DND-41 (cell line): Measurements from ENCODE around the gene GRIK2.

Source experiments
- ATAC-seq: fragments of 200-7000 bp; cut with Tn5 transposase; 3 replicates; pipeline ENCODE4 v1.9.1; 2021; ENCODE audit warnings: low read depth; ENCODE audit not compliant: insufficient read depth
- DNase-seq: peaks from one replicate; pipeline ENCODE4 v3.0.0-alpha.2; 2020
- H2AFZ ChIP-seq: 2 replicates; pipeline ENCODE4 v1.6.0; 2012; ENCODE audit warnings: low read depth, low read length
- H3K27ac ChIP-seq: 2 replicates; pipeline ENCODE4 v1.5.1; 2012; ENCODE audit warnings: low read length, inconsistent platforms
- H3K27me3 ChIP-seq: fragments of 200-600 bp; sonication (generic); 2 replicates; pipeline ENCODE4 v1.6.0; 2012; ENCODE audit warnings: low read length, mild to moderate bottlenecking, inconsistent platforms; ENCODE audit not compliant: insufficient read depth, poor library complexity
- H3K36me3 ChIP-seq: 2 replicates; pipeline ENCODE4 v1.5.1; 2012; ENCODE audit warnings: low read length, inconsistent platforms; ENCODE audit not compliant: insufficient read depth
- H3K4me1 ChIP-seq: 2 replicates; pipeline ENCODE4 v1.5.1; 2012; ENCODE audit warnings: mild to moderate bottlenecking, low read length; ENCODE audit not compliant: insufficient read depth
- H3K4me2 ChIP-seq: 2 replicates; pipeline ENCODE4 v1.6.0; 2012; ENCODE audit warnings: mild to moderate bottlenecking, moderate library complexity, low read length, inconsistent platforms; ENCODE audit not compliant: insufficient read depth
- H3K4me3 ChIP-seq, 2 experiments: fragments of 200-600 bp in 1 of 2; shearing (Covaris generic) in 1 of 2; 2 replicates each; pipeline ENCODE4 v1.5.1; 2012 to 2016; ENCODE audit warnings: inconsistent platforms in 2 of 2, low read length in 2 of 2, mild to moderate bottlenecking in 2 of 2, low read depth in 1 of 2, moderate library complexity in 1 of 2
- H3K79me2 ChIP-seq: 2 replicates; pipeline ENCODE4 v1.6.0; 2012; ENCODE audit warnings: low read length, inconsistent platforms; ENCODE audit not compliant: insufficient read depth
- H3K9ac ChIP-seq: 2 replicates; pipeline ENCODE4 v1.6.0; 2012; ENCODE audit warnings: low read depth, mild to moderate bottlenecking, inconsistent platforms, low read length, moderate library complexity
- H3K9me3 ChIP-seq: 2 replicates; pipeline ENCODE4 v1.5.1; 2012; ENCODE audit warnings: low read length, moderate library complexity, mild to moderate bottlenecking, inconsistent platforms; ENCODE audit not compliant: insufficient read depth, severe bottlenecking
- H4K20me1 ChIP-seq: 2 replicates; pipeline ENCODE4 v1.6.0; 2012; ENCODE audit warnings: low read length; ENCODE audit not compliant: insufficient read depth
- CTCF ChIP-seq: IDR thresholded peaks from 2 replicates; pipeline ENCODE4 v1.5.1; 2012; ENCODE audit warnings: borderline replicate concordance, low read length, moderate library complexity, mild to moderate bottlenecking; ENCODE audit not compliant: poor library complexity, severe bottlenecking; ENCODE audit errors: extremely low read depth
- EZH2 ChIP-seq: IDR thresholded peaks from 3 replicates; pipeline ENCODE4 v1.6.1; 2012; ENCODE audit warnings: borderline replicate concordance, low read depth, mild to moderate bottlenecking, moderate library complexity, low read length, inconsistent platforms; ENCODE audit not compliant: severe bottlenecking

The GRIK2 gene

GRCh38 chr6:101652079-101652478, 258.6 kb downstream of the GRIK2 start:
- H3K27ac ChIP-seq = no peak overlapping the region
- no peaks in the 10 kb centered on the region for H3K4me1 ChIP-seq
- H2AFZ ChIP-seq = no peak overlapping the region
- H3K9ac ChIP-seq = no peak overlapping the region
- H3K36me3 ChIP-seq = no peaks in the 10 kb centered on the region
- no peaks in the 10 kb centered on the region for H4K20me1 ChIP-seq
- no peak for DNase-seq
- ATAC-seq = no peak
- H3K4me2 ChIP-seq = no peak overlapping the region
- TF ChIP-seq CTCF (no peak), EZH2 (no peak)
- no peaks in the 10 kb centered on the region for H3K9me3 ChIP-seq
- H3K27me3 ChIP-seq = no peaks in the 10 kb centered on the region
- no peak overlapping the region for H3K4me3 ChIP-seq
- no peaks in the 10 kb centered on the region for H3K79me2 ChIP-seq

- H3K4me1 ChIP-seq = no peaks in the 10 kb centered on the region
- DNase-seq = no peak
- H2AFZ ChIP-seq = no peak overlapping the region
Observed at GRCh38 chr6:101655109-101655508, 261.6 kb downstream of the GRIK2 start.

GRCh38 chr6:101662111-101662897, 268.8 kb downstream of the GRIK2 start:
- Histone ChIP-seq H4K20me1 (no peaks in the 10 kb centered on the region), H3K4me3 (no peak overlapping the region), H3K9me3 (no peaks in the 10 kb centered on the region), H3K4me2 (no peak overlapping the region), H3K79me2 (no peaks in the 10 kb centered on the region), H2AFZ (no peak overlapping the region), H3K27me3 (no peaks in the 10 kb centered on the region), H3K9ac (no peak overlapping the region), H3K4me1 (no peaks in the 10 kb centered on the region), H3K27ac (no peak overlapping the region), H3K36me3 (no peaks in the 10 kb centered on the region)
- DNase-seq (no peak), ATAC-seq (no peak)
- TF ChIP-seq EZH2 = no peak
- no peak for TF ChIP-seq CTCF

More at GRCh38 chr6:101655109-101655508, 261.6 kb downstream of the GRIK2 start:
- no peaks in the 10 kb centered on the region for H3K9me3 ChIP-seq
- no peaks in the 10 kb centered on the region for H3K79me2 ChIP-seq
- no peak overlapping the region for H3K9ac ChIP-seq
- H3K27ac ChIP-seq = no peak overlapping the region
- H3K27me3 ChIP-seq = no peaks in the 10 kb centered on the region
- no peak for TF ChIP-seq CTCF
- no peak for TF ChIP-seq EZH2
- no peak overlapping the region for H3K4me2 ChIP-seq
- H3K36me3 ChIP-seq = no peaks in the 10 kb centered on the region
- ATAC-seq = no peak
- no peak overlapping the region for H3K4me3 ChIP-seq
- H4K20me1 ChIP-seq = no peaks in the 10 kb centered on the region
